ENCODE measurements around the gene P3H3. TPM values are rescaled to one million over a fixed set of nuclear protein-coding genes. Genes with fewer than 3 reads are reported as not detected.
A peak's percentile ranks its signal among the peaks of the same experiment; 100 is the strongest.

Gene P3H3
- total and polyA plus RNA-seq, 2 of the 4 experiments (the other 2 are of a cell fraction), result 27.8 to 83.9 TPM

DNA sequence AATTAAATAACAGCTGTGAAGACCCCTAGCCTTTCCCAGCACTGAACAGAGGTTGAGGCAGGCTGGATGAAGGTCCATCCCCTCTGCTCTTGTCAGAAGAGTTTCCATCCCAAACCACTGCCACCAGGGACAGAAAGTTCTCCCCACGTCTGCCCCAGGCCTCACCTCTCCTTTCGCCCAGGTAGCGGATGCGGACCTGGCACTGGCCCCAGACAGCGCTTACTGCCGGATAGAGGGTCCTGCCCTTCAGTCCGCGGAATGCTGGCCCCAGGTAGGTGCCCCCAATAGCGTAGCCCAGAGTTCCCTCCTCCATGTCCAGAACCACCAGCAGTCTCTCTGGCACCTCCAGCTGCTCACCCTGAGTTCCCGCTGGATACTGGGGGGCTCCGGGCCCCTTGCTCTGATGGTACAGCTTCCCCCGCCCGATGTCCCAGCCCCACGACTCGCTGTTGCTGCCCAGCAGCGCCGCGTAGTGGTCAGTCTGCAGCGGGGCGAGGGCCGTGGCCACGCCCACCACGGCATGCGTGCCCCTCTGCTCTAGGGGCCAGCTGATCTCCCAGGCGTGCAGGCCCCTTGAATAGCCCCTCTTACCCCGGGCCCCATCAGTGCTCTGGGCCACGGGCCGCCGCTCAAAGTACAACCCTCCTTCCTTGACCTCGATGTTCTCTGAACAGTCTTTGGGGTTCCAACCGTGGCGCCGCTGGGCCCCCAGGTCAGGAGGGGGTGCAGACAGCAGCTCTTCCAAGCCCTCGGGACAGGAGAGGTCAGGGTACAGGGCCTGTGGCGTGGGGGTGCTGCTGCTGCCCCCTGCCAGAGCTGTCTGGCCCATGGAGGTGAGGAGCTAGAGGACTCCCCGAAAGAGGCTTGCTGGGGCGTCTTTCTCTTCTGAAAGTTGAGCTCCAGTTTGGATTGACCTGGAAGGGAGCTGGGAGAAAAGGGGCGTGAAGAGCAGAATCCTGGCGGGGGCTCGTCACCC, 44.2 kb downstream of the P3H3 start (continued):
- TF ChIP-seq CEBPB (IDR thresholded peaks at IDR 0.05; ENCODE audit: low read depth, low read length) (no peak), RAD21 (IDR thresholded peaks at IDR 0.05; ENCODE audit: low read length) (peak; percentile 52), FOS (IDR thresholded peaks at IDR 0.05; ENCODE audit: low read depth, low read length) (no peak), RCOR1 (IDR thresholded peaks at IDR 0.05; ENCODE audit: insufficient replicate concordance, low read length) (no peak), POLR2A (IDR thresholded peaks at IDR 0.05; ENCODE audit: low read depth, low read length) (no peak)
